K562 (cell line): Measurements from ENCODE around the gene ZMPSTE24. TPM values are rescaled to one million over a fixed set of nuclear protein-coding genes. Genes with fewer than 3 reads are reported as not detected.

Source experiments
- ATAC-seq: fragments of 200-7000 bp; cut with Tn5 transposase; 3 replicates; pipeline ENCODE4 v1.9.1; 2020; ENCODE audit warnings: moderate library complexity
- BruUV-seq: library from RNA; stranded (reverse); fragments of 400-500 nt; replicated peaks from 2 replicates; lab custom pipeline; 2021; lab: Mats Ljungman, UMichigan
- CTCF ChIA-PET: fragments of 300-600 bp; formaldehyde crosslinking; extraction: SDS; loops from one replicate; lab custom pipeline; 2021; ENCODE audit warnings: low intra/inter-chr PET ratio; lab: Yijun Ruan, JAX
- POLR2A ChIA-PET: fragments of 300-600, 350-650 bp; sonication (Branson Sonifier 250); formaldehyde crosslinking; extraction: SDS; loops from one replicate; lab custom pipeline; 2021; ENCODE audit warnings: antibody characterized with exemption, inconsistent platforms; lab: Yijun Ruan, JAX
- DNase-seq, 4 experiments: peaks; one replicate each; pipeline versions ENCODE4 v3.0.0 to v3.0.0-alpha.2; 2011 to 2018; ENCODE audit warnings: low spot score in 3 of 4, mixed read lengths in 3 of 4; ENCODE audit errors: extremely low read depth in 1 of 4
- FAIRE-seq: peaks from 2 replicates; lab custom pipeline; 2011; peaks lifted over from hg19 to GRCh38; lab: Jason Lieb, UNC
- H2AFZ ChIP-seq: 2 replicates; pipeline ENCODE4 v1.6.0; 2011; ENCODE audit warnings: low read depth, low read length, control low read depth, inconsistent platforms
- H3K27ac ChIP-seq: fragments of 200-600 bp; 3 replicates; pipeline ENCODE4 v1.8.0; 2011; ENCODE audit warnings: low read depth, mild to moderate bottlenecking, control low read depth, inconsistent platforms, low read length, moderate library complexity, mixed read lengths; ENCODE audit errors: extremely low read depth
- H3K27me3 ChIP-seq, 2 experiments: fragments of 300-600 bp in 1 of 2; 2 replicates in 1 of 2; 3 replicates in 1 of 2; pipeline versions ENCODE4 v1.6.0 to v1.8.0; 2011; ENCODE audit warnings: inconsistent platforms in 2 of 2, low read length in 2 of 2, mild to moderate bottlenecking in 1 of 2, mixed read lengths in 1 of 2, moderate library complexity in 1 of 2; ENCODE audit not compliant: control insufficient read depth in 2 of 2, insufficient read depth in 2 of 2
- H3K36me3 ChIP-seq: fragments of 300-600 bp; 3 replicates; pipeline ENCODE4 v1.8.0; 2011; ENCODE audit warnings: mild to moderate bottlenecking, low read length, inconsistent platforms; ENCODE audit not compliant: control insufficient read depth, insufficient read depth
- H3K4me1 ChIP-seq, 2 experiments: fragments of 200-600 bp in 1 of 2; replicated peaks in 1 of 2; 2 replicates in 1 of 2; 3 replicates in 1 of 2; pipeline versions ENCODE4 v1.5.1 to v1.8.0; 2011; ENCODE audit warnings: inconsistent platforms in 2 of 2, low read length in 2 of 2, mild to moderate bottlenecking in 1 of 2, mixed read lengths in 1 of 2, moderate library complexity in 1 of 2; ENCODE audit not compliant: control insufficient read depth in 2 of 2, insufficient read depth in 2 of 2
- H3K4me2 ChIP-seq: 2 replicates; pipeline ENCODE4 v1.6.1; 2011; ENCODE audit warnings: low read length, control low read depth, inconsistent platforms, mixed read lengths; ENCODE audit not compliant: insufficient read depth
- H3K4me3 ChIP-seq: fragments of 200-600 bp; sonication (generic), shearing (Covaris generic); 2 replicates; pipeline ENCODE4 v1.5.1; 2016; ENCODE audit warnings: control low read depth, inconsistent platforms
- H3K79me2 ChIP-seq: fragments of 200-600 bp; 3 replicates; pipeline ENCODE4 v1.8.0; 2011; ENCODE audit warnings: low read length, inconsistent platforms; ENCODE audit not compliant: control insufficient read depth, insufficient read depth
- H3K9ac ChIP-seq, 2 experiments: 2 replicates each; pipeline versions ENCODE4 v1.6.0 to v1.6.1; 2011; ENCODE audit warnings: low read depth in 2 of 2, low read length in 2 of 2, control low read depth in 1 of 2, inconsistent platforms in 1 of 2, mild to moderate bottlenecking in 1 of 2, mixed read lengths in 1 of 2; ENCODE audit not compliant: insufficient read depth in 1 of 2
- H3K9me1 ChIP-seq: one replicate; pipeline ENCODE4 v1.6.0; 2011; ENCODE audit warnings: inconsistent platforms, mild to moderate bottlenecking, low read length, moderate library complexity; ENCODE audit not compliant: control insufficient read depth, insufficient read depth
- H3K9me3 ChIP-seq: replicated peaks from 2 replicates; pipeline ENCODE4 v1.5.1; 2011; ENCODE audit warnings: low read depth, low read length, inconsistent platforms; ENCODE audit not compliant: control insufficient read depth, insufficient read depth
- H4K20me1 ChIP-seq: replicated peaks from 2 replicates; pipeline ENCODE4 v1.6.1; 2011; ENCODE audit warnings: low read length, inconsistent platforms, mixed read lengths; ENCODE audit not compliant: control insufficient read depth, insufficient read depth
- ESRRA ChIP-seq: fragments of 450-650 bp; IDR thresholded peaks from 2 replicates; pipeline ENCODE4 v1.6.1; 2014; ENCODE audit warnings: low read depth, mild to moderate bottlenecking, moderate library complexity, borderline replicate concordance
- FOSL1 ChIP-seq: fragments of 200-800 bp; sonication (Bioruptor generic); conservative IDR thresholded peaks from 2 replicates; pipeline ENCODE4 v1.6.1; 2016; ENCODE audit warnings: missing genetic modification characterization, missing compliant biosample characterization
- HDAC8 ChIP-seq: fragments of 450-650 bp; IDR thresholded peaks from 2 replicates; pipeline ENCODE4 v1.6.1; 2016; ENCODE audit warnings: mild to moderate bottlenecking, missing genetic modification characterization, moderate library complexity, missing compliant biosample characterization
- PRDM10 ChIP-seq: fragments of 450-650 bp; IDR thresholded peaks from 2 replicates; pipeline ENCODE4 v1.6.1; 2018; ENCODE audit not compliant: partially characterized antibody
- PTRF ChIP-seq: fragments of 450-650 bp; IDR thresholded peaks from 2 replicates; pipeline ENCODE4 v1.6.1; 2016; ENCODE audit warnings: mild to moderate bottlenecking, missing genetic modification characterization, missing compliant biosample characterization
- SAFB ChIP-seq: fragments of 200-400 bp; formaldehyde crosslinking; IDR thresholded peaks from 2 replicates; pipeline ENCODE4 v1.6.1; 2017; ENCODE audit warnings: low read depth, low read length, borderline replicate concordance
- SMAD4 ChIP-seq: fragments of 250-450 bp; sonication (Bioruptor Pico); conservative IDR thresholded peaks from 2 replicates; pipeline ENCODE4 v1.8.0; 2021; ENCODE audit warnings: inconsistent platforms, mild to moderate bottlenecking, moderate library complexity
- SREBF1 ChIP-seq: fragments of 150-350 bp; IDR thresholded peaks from 2 replicates; pipeline ENCODE4 v1.6.1; 2014; ENCODE audit warnings: antibody characterized with exemption, low read depth, low read length, borderline replicate concordance
- ZBTB7A ChIP-seq: IDR thresholded peaks from 2 replicates; pipeline ENCODE4 v1.6.1; 2011; ENCODE audit warnings: low read depth, mild to moderate bottlenecking, low read length, moderate library complexity, borderline replicate concordance; ENCODE audit not compliant: control insufficient read depth
- ZNF592 ChIP-seq: fragments of 450-650 bp; IDR thresholded peaks from 2 replicates; pipeline ENCODE4 v1.6.1; 2017; ENCODE audit warnings: antibody characterized with exemption, mild to moderate bottlenecking
- WGBS: fragments of 100-300 bp; shearing (Covaris generic); methylation state at CpG from one replicate; pipeline ENCODE4 v1.1.6; 2016; ENCODE audit warnings: low coverage, mixed read lengths; ENCODE audit not compliant: insufficient coverage; ENCODE audit errors: missing lambda C conversion rate; 5-methylcytosine and 5-hydroxymethylcytosine counted together
- in situ Hi-C: fragments of 300-500 bp; cut with MboI; formaldehyde crosslinking; loops from 4 replicates; pipeline ENCODE4 v1.15.0; 2018; ENCODE audit warnings: inconsistent platforms, mixed read lengths
- intact Hi-C: fragments of 100-400 bp; cut with micrococcal nuclease; formaldehyde crosslinking; loops from 2 replicates; pipeline ENCODE4 v1.14.2; 2022
- polyA plus RNA-seq, 8 experiments: library from polyadenylated mRNA; depleted of rRNA in 4 of 8; stranded (reverse) in 5 of 8; unstranded in 3 of 8; fragments of >200 nt; fragmentation: Nextera tagmentation in 2 of 8; fragmentation: Illumina TruSeq in 1 of 8; extraction: Ambion mirVana in 2 of 8; extraction: Trizol in 1 of 8; gene quantifications; 2 replicates each; pipeline versions ENCODE4 v1.2.1 to v1.2.3, GENCODE V29; 2011 to 2014; ENCODE audit warnings: inconsistent platforms in 1 of 8, missing spikeins in 1 of 8
- total RNA-seq, 7 experiments: library from RNA; depleted of rRNA in 6 of 7; stranded (reverse); fragments of >200 nt in 6 of 7; fragmentation: Illumina TruSeq in 2 of 7; extraction: Trizol in 2 of 7; gene quantifications; 2 replicates each; pipeline versions ENCODE4 v1.2.1 to v1.2.3, GENCODE V29; 2011 to 2021; ENCODE audit warnings: low replicate concordance in 1 of 7
- TF ChIP-seq, protein P1 (sequence below), 2 experiments: fragments of 450-650 bp in 1 of 2; sonication (generic) in 1 of 2; formaldehyde crosslinking in 1 of 2; IDR thresholded peaks in 1 of 2; conservative IDR thresholded peaks in 1 of 2; 2 replicates each; pipeline versions ENCODE4 v1.6.1 to v1.8.1; 2016 to 2023; ENCODE audit warnings: mild to moderate bottlenecking in 2 of 2, moderate library complexity in 2 of 2, inconsistent platforms in 1 of 2, missing genetic modification reagents in 1 of 2

ZMPSTE24 gene
- total and polyA plus RNA-seq, 9 of the 15 experiments (the other 6 are each of a cell fraction or from before 2014, with no cell fraction given) = 30.7 to 75.9 (median 64.3) TPM

GRCh38 chr1:40313329-40313957, 55.4 kb downstream of the ZMPSTE24 start:
- Histone ChIP-seq H3K4me2 (no peak overlapping the region), H3K79me2 (no peaks in the 10 kb centered on the region), H4K20me1 (no peaks in the 10 kb centered on the region), H2AFZ (no peak overlapping the region), H3K4me3 (no peak overlapping the region), H3K9ac (peak overlapping the region in 1 of 2 experiments; percentile 30; a peak in 1 of 4 replicates), H3K27ac (no peak overlapping the region), H3K4me1 (peaks cover 29 to 62% of the 10 kb centered on the region in 2 experiments), H3K27me3 (no peaks in the 10 kb centered on the region; a peak in 1 of 5 replicates), H3K9me3 (no peaks in the 10 kb centered on the region), H3K9me1 (no peaks in the 10 kb centered on the region), H3K36me3 (no peaks in the 10 kb centered on the region)
- FAIRE-seq (peak; percentile 26), DNase-seq (peak in 2 of 4 experiments; percentile 17 to 31), ATAC-seq (no peak)
- WGBS = 63% methylated on average over 5 of the region's 5 CpGs
- POLR2A ChIA-PET = interaction anchor here (1.2 kb wide), 1 partner anchor 325 kb away, joined by 3 read pairs; no protein-coding TSS in a partner anchor
- intact Hi-C loops (no loop called here), in situ Hi-C loops (no loop called here)
- CTCF ChIA-PET = interaction anchor here (0.6 kb wide), 1 partner anchor 229 kb away, joined by 3 read pairs; no protein-coding TSS in a partner anchor
- no TSS peak for BruUV-seq
- TF ChIP-seq PRDM10 (peak; percentile 38), SMAD4 (CRISPR knock-in tag) (peak; percentile 13; the same call in 1 of the 2 replicates), ZBTB7A (peak; percentile 15; the same call in 1 of the 2 replicates), SREBF1 (no peak), ESRRA (peak; percentile 79), HDAC8 (tag) (no peak), FOSL1 (tag) (peak; percentile 67), SAFB (no peak), ZNF592 (0 out of 2 replicates have a peak, but pooled peaks have one; percentile 14), PTRF (tag) (0 out of 2 replicates have a peak, but pooled peaks have one; percentile 20)
- TF ChIP-seq, protein P1, sequence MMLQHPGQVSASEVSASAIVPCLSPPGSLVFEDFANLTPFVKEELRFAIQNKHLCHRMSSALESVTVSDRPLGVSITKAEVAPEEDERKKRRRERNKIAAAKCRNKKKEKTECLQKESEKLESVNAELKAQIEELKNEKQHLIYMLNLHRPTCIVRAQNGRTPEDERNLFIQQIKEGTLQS (IDR thresholded peaks at IDR 0.05) = peak; percentile 19; the same call in 1 of the 2 replicates
- TF ChIP-seq, protein P1 (CRISPR knock-in tag; conservative IDR thresholded peaks at IDR 0.05) = no peak
